Measurements from ENCODE around the gene CHEK1. TPM values are rescaled to one million over a fixed set of nuclear protein-coding genes. Genes with fewer than 3 reads are reported as not detected.

The CHEK1 gene
- total RNA-seq, 1 donor from 2014 or later, result 109 TPM

Other genes with a start within 250 kb of the CHEK1 start
- 8.3 and 8.4 TPM in 2 replicates for gene FEZ1, start 128.9 kb upstream of the CHEK1 start, total RNA-seq
- 61.6 and 62.4 TPM in 2 replicates for gene EI24, start 55.7 kb upstream of the CHEK1 start, total RNA-seq
- 164 and 171 TPM in 2 replicates for gene STT3A, start 32.3 kb upstream of the CHEK1 start, total RNA-seq
- gene ACRV1, start 55.7 kb downstream of the CHEK1 start, total RNA-seq, result not detected in 2 replicates
- not detected in 2 replicates for gene PATE1, start 121.1 kb downstream of the CHEK1 start, total RNA-seq
- 0.29 and 0.34 TPM in 2 replicates for gene PATE2, start 153.7 kb downstream of the CHEK1 start, total RNA-seq
- not detected in 2 replicates for gene PATE3, start 163.0 kb downstream of the CHEK1 start, total RNA-seq
- not detected in 2 replicates for gene PATE4, start 208.2 kb downstream of the CHEK1 start, total RNA-seq

Data from activated T-helper 1 cell treated with anti-CD3 and anti-CD28 coated beads, Interleukin-12 subunit alpha, Interleukin-12 subunit beta, Interleukin-2, Interleukin-4 antibody, amounts not matched to agents 30 ng/mL and 10 ng/mL and 1 ng/mL, durations not matched to agents 14 hours and 24 hours and 36 hours (primary cell).